DMS114 treated with DMSO at 0.1 percent for 48 hours (cell line): ENCODE results near the gene KCNQ1OT1.

ENCODE experiments used
- DNase-seq: peaks from one replicate; lab custom pipeline; 2025; ENCODE audit not compliant: unreplicated experiment; lab: John Stamatoyannopoulos, UW

KCNQ1OT1 gene

DNA sequence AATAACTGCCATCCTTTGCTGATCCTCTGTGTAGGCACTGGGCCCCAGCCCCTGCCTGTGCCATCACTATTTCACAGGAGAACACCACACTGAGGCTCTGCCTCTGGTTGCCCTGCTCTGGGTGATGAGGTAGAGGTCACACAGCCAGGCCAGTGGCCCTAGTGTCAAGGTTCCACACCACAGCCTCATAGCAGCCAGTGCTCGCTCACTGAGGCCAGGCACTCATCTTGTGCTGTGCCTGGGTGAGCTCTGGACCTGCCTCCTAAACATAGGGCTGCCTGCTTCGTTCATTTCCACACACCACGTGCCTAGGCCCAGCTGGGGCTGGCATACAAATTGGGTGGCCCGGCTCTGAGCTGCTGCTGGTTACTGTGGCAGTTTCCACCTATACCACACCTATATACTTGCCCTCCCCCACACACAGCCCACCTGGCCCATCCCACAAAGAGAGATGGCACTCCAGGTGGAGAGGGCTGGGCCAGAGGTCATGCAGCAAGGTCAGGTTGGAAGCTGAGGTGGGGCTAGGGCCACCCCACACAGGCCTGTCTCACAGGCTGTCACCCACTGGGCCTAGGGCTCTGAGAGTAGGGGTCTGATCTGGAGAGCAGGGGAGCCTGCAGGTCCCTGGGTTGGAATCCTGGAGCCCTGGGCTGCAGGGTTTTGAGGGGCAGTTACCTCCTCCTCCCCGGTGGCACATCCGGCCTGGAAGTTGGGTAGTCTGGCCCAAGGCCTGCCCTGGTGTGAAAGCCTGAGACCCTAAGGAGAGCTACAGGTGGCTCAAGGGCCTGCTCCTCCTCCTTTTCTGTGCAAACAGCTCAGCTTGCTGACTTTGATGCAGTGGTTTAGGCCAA, 11.2 kb downstream of the KCNQ1OT1 start:
- DNase-seq: no peak

- DNase-seq: no peak
These were observed 12.0 kb downstream of the KCNQ1OT1 start for GRCh38 chr11:2687782-2688191.

- DNase-seq: no peak
These were observed 12.6 kb downstream of the KCNQ1OT1 start for GRCh38 chr11:2687223-2687530.

GRCh38 chr11:2686360-2687222, 13.2 kb downstream of the KCNQ1OT1 start:
- no peak for DNase-seq

- DNase-seq: no peak
These were observed 14.0 kb downstream of the KCNQ1OT1 start for GRCh38 chr11:2685566-2686359.

DNA sequence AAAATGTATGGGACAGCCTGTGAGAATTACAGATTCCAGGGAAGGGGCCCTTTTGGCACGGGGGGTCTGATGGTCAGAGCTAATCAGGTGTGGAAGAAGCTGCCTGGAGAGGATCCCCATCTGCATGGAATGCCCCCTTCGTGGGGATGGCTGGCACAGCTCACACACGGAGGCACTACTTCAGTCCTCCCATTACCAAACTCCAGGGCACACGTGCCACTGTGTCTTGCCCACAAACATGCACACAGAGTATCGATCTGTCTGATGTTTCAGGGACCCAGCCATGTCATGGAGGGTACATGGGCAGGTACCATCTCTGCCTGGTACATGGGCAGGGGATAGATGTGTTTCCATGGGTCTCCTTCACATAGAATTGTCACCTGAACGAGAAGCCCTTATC, 14.7 kb downstream of the KCNQ1OT1 start:
- no peak for DNase-seq

GRCh38 chr11:2684581-2684980, 15.2 kb downstream of the KCNQ1OT1 start:
- DNase-seq: no peak

DNA sequence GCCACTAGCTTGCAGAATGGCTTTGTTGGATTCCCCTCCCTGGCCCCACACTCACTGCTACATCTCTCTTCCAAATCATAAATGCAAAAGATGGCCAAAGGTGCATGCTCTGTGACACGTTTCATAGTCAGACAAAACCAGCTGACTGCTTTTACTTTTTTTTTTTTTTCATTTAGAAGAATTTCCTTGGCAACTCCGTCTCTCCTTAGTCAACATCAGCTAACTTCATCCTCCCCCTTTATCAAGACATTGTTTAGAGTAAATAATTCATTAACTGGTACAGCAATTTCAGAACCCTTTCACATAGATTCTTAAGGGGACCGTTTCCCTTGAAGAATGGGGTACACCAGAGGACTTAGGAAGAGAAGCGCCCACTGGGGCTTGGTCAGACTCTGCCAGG, 16.0 kb downstream of the KCNQ1OT1 start:
- no peak for DNase-seq

- DNase-seq: no peak
These were observed 18.2 kb downstream of the KCNQ1OT1 start for GRCh38 chr11:2681408-2682145.

DNA sequence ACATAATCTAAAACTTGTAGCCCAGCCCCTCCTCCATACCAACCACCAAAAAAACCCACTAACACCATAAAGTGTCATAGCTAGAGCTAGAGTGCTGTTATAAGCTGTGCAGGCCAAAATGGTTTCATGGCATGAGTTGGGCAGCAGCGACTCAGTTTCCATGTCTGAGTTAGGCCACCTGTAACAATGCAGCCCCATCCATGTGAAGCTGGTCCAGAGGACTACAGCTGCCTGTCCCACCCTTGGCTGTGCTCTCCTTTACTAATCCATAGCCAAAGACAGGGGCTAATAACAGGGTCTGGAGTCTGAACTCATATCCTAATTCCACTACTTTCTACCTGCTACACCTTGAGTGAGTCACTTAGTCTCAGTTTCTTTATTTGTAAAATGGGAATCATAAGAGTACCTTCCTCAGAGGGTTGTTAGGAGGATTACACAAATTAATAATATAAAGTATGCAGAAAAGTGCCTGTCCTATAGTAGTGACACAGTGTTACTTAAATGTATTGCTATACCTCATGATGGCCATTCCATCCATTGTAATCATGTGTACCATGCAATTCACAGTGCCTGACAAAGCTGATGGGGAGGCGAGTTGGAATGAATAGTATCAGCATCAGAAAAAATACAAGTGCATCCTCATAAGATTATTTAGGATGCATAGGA, 20.6 kb downstream of the KCNQ1OT1 start:
- no peak for DNase-seq

DNA sequence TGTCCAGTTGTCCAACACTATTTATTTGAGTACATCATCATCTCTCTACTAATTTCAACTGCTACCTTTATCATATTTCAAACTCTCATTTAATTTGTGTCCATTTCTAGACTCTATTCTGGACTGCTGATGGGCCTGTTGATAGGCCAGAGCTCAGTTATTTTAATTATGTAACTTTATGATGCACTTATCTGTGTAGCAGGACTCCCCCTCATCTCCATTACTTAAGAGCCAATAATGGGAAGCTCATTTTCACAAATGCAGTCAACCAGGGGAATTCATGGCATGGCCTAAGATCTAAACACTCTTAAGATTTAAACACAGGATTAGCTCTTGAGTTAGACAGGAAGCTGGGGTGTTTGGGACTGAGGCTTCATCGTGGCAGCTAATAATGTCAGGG, 21.4 kb downstream of the KCNQ1OT1 start:
- DNase-seq: no peak

DNA sequence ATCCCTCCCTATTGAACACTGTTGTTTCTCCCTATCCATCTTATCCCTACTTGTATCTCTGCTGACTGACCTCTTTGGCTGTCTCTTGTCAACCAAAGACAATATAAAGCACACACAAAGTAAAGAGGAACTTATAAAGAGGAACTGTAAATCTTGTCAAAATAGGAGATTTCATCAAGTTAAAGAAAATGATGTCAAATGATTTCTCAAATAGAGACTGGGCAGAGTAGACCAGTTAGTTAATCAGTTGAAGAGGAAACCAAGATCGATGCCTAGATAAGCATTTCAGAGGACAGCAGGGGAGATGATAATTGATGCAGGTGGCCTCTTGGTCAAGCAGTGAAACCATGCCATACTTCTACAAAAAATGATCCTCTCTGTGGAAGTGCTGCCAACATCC, 22.7 kb downstream of the KCNQ1OT1 start:
- DNase-seq: no peak

DNA sequence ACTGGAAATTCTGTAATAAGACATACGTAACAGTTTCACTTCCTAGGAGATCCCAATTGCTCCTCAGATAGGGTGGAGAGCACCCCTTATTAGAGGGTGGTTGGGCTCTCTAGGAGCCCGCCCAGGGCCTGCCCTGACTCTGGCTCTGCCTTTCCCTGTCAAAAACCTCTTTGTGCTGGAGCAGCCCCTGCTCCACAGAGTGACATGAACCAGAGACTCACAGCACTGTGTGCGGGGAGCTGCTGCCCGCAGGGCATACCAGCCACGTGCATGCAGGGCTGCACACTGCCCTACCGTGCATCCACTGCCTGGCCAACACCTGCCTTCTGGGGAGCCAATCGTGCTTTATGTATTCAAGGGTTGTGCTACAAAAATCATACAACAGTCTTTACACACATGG, 24.3 kb downstream of the KCNQ1OT1 start:
- no peak for DNase-seq

DNA sequence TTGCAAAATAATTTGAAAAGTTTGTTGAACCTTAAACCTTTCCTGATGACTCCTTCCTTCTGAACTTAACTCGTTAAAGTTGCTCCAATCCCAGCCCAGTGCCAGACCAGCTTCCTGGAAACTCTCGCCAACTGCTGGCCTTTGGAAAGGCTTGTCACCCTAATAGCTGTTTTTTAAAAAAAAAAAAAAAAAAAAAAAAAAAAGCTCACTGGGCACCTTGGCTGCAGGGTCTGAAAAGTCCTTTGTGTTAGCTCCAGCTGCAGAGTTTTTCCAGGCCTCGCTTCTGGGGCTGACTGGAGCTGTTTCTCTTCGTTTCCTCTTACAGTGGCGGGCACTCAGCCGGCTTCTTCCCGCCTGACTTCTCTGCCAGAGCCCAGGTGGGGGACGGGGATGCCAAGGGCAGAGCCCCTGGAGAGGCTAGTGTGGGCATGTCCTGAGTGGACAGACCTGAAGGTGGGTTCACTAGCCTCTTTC, 25.1 kb downstream of the KCNQ1OT1 start:
- DNase-seq: no peak

GRCh38 chr11:2673871-2674471, 25.8 kb downstream of the KCNQ1OT1 start:
- no peak for DNase-seq

GRCh38 chr11:2673250-2673610, 26.6 kb downstream of the KCNQ1OT1 start:
- no peak for DNase-seq

- no peak for DNase-seq
These were observed 27.1 kb downstream of the KCNQ1OT1 start for GRCh38 chr11:2672553-2673249.

DNA sequence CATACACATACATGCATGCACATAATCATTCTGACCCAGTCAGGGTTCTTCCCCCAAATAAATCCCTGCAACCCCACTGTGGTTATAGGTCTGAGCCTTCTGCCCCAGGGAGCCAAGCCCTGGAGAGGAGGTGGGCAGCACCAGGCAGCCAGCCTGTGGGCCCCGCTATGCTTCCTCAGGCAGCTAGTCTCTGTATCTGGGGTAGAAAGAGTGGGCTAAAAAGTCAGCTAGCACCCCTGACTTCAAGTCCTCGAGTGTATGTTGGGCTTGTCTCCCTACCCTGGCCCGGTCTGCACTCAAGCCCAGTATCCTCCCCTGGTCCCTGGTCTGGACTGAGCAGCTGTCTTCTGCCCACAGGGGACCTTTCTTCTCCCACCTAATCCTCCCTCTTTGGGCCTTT, 28.0 kb downstream of the KCNQ1OT1 start:
- no peak for DNase-seq

- no peak for DNase-seq
These were observed 29.2 kb downstream of the KCNQ1OT1 start for GRCh38 chr11:2670541-2671100.
